HG03354 (cell line): Measurements from ENCODE around the gene SOBP.

Source experiments
- ATAC-seq: cut with Tn5 transposase; IDR thresholded peaks from one replicate; pipeline ENCODE4 v1.9.1; 2021; ENCODE audit warnings: mild to moderate bottlenecking; ENCODE audit not compliant: unreplicated experiment, poor library complexity, severe bottlenecking

The SOBP gene

DNA sequence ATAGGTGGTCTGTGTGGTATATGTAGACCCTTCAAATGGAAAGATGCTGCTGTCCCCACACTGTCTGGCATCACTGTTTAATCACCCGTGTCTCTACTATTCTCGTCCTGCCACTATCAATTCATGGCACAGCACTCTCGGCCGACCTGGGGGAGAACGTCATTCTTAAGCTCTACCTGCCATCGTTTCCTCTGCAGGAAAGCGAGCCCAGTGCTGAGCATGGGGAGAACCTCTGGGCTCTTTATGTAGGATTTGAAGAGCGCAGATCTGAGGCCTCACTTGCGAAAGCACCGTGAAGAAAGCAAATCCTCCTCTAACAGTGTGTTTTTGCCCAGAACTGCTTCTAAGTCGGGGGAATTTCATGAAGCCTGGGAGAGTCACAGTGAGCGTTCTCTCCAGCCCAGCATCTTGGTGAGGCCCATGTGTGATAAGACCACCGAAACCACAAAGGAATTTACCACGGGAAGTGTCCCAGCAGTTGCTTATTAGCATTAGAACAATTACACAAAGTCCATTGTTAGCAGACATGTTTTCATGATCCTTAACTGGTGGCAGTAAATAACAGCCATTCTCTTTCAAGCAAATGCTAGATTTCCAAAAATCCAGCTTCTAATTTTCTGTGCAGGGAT, 209.9 kb downstream of the SOBP start:
- ATAC-seq: no peak

DNA sequence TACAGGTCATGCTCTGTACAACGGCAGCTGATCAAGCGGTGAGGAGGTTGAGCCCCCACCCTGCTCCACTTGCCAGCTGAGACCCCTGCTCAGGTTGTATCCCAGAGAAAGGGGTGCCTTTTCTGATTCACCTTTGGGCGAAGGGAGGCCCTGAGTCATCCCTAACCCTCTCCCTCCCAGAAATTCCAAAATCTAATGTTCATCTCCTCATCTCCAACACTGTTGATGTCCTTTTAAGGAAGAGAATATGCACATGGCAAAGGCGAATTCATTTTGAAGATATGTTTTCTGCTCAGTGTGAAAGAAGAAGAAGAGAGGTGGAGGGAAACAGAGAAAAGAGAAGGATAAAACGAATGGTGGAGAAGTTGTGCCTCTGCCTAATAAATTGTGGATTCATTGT, 213.7 kb downstream of the SOBP start:
- ATAC-seq: no peak

DNA sequence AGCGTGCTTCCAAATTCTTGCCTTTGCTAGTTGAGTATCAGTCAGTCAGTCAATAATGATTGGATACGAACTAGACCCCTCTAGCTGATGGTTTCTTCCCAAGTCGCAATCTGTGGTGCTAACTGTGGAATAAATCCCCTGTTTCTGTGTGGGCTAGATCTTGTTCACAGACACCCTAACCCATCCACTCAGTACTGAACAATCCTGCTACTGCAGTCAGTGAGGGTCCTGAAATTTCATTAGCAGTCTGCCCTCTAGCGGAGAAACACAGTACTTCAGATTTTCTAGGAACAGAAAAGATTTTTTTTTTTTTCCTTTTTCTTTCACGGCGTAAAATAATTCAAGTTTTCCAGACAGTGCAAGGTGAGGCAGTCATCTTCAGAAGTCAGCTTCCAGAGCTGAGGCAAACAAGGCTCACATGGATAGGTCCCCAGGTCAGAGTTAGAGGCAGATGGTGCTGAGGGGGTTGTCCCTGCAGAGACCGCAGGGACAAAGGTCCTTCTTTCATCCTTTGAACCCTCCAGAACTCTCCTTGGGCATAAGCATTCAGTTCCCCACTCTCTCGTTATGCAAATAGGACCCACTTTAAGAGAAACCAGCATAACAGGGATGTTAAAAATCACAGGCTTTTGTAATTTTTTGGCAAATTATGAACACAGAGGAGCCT, 214.6 kb downstream of the SOBP start:
- no peak for ATAC-seq

DNA sequence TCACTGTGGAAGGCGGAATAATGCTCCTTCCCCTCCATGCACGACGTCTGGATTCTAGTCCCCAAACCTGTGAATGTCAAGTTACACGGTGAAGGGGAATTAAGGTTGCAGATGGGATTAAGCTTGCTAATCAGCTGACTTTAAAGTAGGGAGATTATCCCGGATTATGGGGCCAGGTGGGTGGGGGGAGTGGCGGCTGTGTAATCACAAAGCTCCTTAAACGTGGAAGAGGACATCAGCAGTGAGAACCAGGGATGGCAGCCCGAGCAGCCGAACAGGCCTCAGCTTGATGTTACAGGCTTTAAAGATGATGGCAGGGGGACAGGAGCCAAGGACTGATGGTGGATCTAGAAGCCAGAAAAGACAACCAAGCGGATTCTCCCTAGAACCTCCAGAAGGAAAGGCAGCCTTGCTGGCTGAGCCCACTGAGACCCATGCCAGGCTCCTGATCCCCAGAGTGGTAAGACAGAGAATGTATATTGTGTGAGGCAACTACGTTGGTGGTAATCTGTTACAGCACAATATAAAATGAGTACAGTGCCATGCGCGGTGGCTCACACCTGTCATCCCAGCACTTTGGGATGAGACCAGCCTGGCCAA, 216.7 kb downstream of the SOBP start:
- no peak for ATAC-seq

DNA sequence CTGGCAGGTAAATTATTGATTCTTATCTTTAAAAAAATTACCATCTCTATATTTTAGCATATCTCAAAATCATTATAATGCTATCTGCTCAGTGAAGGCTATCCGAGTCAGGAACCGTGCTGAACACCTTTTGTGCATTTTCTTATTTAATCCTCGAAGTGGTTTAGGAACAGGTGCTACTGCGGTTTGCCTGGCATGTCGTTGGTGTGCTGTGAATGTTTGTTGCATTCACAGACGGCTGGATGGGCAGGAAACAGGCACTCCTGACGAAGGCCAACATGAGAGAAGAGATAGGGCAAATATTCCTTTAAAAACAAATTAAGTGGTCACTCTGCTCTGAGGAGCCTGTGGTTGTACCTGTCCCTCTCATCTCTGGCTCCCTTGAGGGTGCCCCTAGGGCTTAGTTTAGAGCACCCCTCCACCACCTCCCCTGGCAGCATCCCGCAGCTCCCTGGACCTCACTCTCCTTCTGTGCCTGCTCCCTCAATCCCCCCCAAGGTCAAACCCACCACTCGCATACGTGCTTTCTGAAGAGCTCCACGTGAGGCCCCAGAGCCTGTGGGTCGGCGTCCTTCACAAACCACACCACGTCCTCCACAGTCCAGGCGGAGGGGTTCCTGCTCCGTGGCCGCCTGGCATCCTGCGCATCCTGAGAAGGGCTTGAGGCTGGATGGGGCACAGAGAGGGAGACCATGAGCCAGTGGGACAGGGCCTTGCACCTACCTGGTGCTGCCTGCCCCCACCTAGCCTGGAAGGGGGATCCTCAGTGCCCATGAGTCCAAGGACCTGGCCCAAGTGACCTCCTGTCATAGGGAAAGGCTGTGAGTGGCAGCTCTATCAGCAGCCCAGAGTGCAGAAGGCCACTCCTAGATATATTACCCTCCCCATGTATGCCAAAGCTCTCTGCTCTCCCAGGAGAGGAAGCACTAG, 217.7 kb downstream of the SOBP start:
- ATAC-seq: no peak

DNA sequence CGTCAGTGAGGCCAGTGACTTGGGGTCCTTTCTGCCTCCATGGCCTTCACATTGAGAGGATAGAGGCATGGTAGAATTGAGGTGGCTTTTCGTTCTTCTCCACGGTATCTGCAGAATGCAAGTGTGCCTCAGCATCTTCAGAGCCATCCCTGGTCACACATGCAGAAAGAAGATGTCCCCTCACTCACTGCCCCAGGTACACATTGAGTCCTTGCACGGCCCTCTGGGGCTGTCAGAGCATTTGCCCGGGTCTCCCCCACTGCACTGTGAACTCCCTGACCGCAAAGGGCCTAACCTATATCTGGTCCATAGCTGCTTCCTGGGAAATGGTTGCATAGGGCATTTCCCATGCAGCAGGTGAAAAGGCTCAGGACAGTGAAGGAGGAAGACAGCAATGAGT, 218.5 kb downstream of the SOBP start:
- no peak for ATAC-seq

DNA sequence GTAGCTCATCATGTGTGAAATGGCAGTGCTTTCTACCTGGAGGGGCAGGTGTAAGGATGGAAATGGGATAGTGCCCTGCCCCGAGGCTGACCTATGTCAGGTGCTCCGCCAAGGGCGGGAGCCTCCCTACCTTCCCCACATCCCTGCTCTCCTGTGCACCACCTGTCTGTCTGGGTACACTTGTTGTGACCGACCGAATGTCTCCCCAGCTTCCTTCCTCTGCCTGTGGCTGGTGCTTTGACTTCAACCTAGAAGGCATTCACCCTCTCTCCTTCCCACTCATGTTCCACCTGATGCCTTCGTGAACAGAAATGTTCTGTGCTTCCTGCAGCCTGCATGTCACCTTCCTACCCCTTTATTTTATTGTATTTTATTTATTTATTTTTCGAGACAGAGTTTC, 219.4 kb downstream of the SOBP start:
- no peak for ATAC-seq
